IMR-90 (cell line): ENCODE measurements around the gene SPAG9. TPM values are rescaled to one million over a fixed set of nuclear protein-coding genes. Genes with fewer than 3 reads are reported as not detected.

Experiments
- ATAC-seq: fragments of 200-7000 bp; cut with Tn5 transposase; 2 replicates; pipeline ENCODE4 v1.9.1; 2020; ENCODE audit warnings: low read depth, mild to moderate bottlenecking, moderate library complexity
- BruUV-seq: library from RNA; stranded (reverse); fragments of 400-500 nt; replicated peaks from 2 replicates; lab custom pipeline; 2021; lab: Mats Ljungman, UMichigan
- CTCF ChIA-PET: fragments of 300-600 bp; formaldehyde crosslinking; extraction: SDS; loops from one replicate; lab custom pipeline; 2021; ENCODE audit warnings: antibody characterized with exemption; lab: Yijun Ruan, JAX
- POLR2A ChIA-PET: fragments of 300-600 bp; sonication (Branson Sonifier 250); formaldehyde crosslinking; loops from one replicate; lab custom pipeline; 2022; ENCODE audit warnings: antibody characterized with exemption; ENCODE audit not compliant: unreplicated experiment; lab: Charles Lee
- DNase-seq: peaks from one replicate; pipeline ENCODE4 v3.0.0; 2013
- H2AFZ ChIP-seq: replicated peaks from 2 replicates; pipeline ENCODE3; 2013; ENCODE audit warnings: low read length, mild to moderate bottlenecking; ENCODE audit not compliant: poor library complexity
- H2AK5ac ChIP-seq: 2 replicates; pipeline ENCODE4 v1.6.1; 2013; ENCODE audit warnings: low read depth, low read length, inconsistent platforms
- H2AK9ac ChIP-seq: replicated peaks from 2 replicates; pipeline ENCODE3; 2013; ENCODE audit warnings: mild to moderate bottlenecking, low read depth, low read length, moderate library complexity; ENCODE audit not compliant: poor library complexity
- H2BK120ac ChIP-seq: 2 replicates; pipeline ENCODE4 v1.6.1; 2013; ENCODE audit warnings: low read depth, low read length, inconsistent platforms
- H2BK15ac ChIP-seq: 3 replicates; pipeline ENCODE4 v1.6.1; 2013; ENCODE audit warnings: low read depth, low read length, inconsistent platforms
- H2BK20ac ChIP-seq: 2 replicates; pipeline ENCODE4 v1.6.1; 2013; ENCODE audit warnings: low read depth, mild to moderate bottlenecking, inconsistent platforms, low read length, moderate library complexity
- H2BK5ac ChIP-seq: 2 replicates; pipeline ENCODE4 v1.6.1; 2013; ENCODE audit warnings: mild to moderate bottlenecking, low read depth, low read length, inconsistent platforms; ENCODE audit not compliant: poor library complexity, severe bottlenecking
- H3K14ac ChIP-seq: replicated peaks from 2 replicates; pipeline ENCODE4 v1.6.1; 2013; ENCODE audit warnings: low read depth, low read length, inconsistent platforms
- H3K18ac ChIP-seq: 2 replicates; pipeline ENCODE4 v1.6.1; 2013; ENCODE audit warnings: low read depth, low read length, control low read depth
- H3K23ac ChIP-seq: 2 replicates; pipeline ENCODE4 v1.6.1; 2013; ENCODE audit warnings: low read depth, low read length, inconsistent platforms
- H3K27ac ChIP-seq: 2 replicates; pipeline ENCODE4 v1.5.1; 2013; ENCODE audit warnings: mild to moderate bottlenecking, control low read depth, low read length; ENCODE audit not compliant: insufficient read depth
- H3K27me3 ChIP-seq: 2 replicates; pipeline ENCODE4 v1.6.1; 2013; ENCODE audit warnings: low read length; ENCODE audit not compliant: control insufficient read depth, insufficient read depth
- H3K36me3 ChIP-seq: 2 replicates; pipeline ENCODE4 v1.6.1; 2013; ENCODE audit warnings: low read length, mixed read lengths; ENCODE audit not compliant: control insufficient read depth, insufficient read depth
- H3K4ac ChIP-seq: 2 replicates; pipeline ENCODE4 v1.6.1; 2013; ENCODE audit warnings: low read depth, low read length, inconsistent platforms
- H3K4me1 ChIP-seq: 2 replicates; pipeline ENCODE4 v1.6.1; 2013; ENCODE audit warnings: low read length, mixed read lengths; ENCODE audit not compliant: control insufficient read depth, insufficient read depth
- H3K4me2 ChIP-seq: 2 replicates; pipeline ENCODE4 v1.6.1; 2013; ENCODE audit warnings: low read depth, mild to moderate bottlenecking, control low read depth, low read length, moderate library complexity
- H3K4me3 ChIP-seq: 2 replicates; pipeline ENCODE4 v1.5.1; 2013; ENCODE audit warnings: low read depth, mild to moderate bottlenecking, control low read depth, low read length, moderate library complexity; ENCODE audit not compliant: insufficient read depth
- H3K56ac ChIP-seq: 2 replicates; pipeline ENCODE4 v1.6.1; 2013; ENCODE audit warnings: low read length, inconsistent platforms; ENCODE audit not compliant: insufficient read depth; ENCODE audit errors: extremely low read depth
- H3K79me1 ChIP-seq, 2 experiments: 2 replicates each; pipeline ENCODE4 v1.6.1; 2013; ENCODE audit warnings: low read length in 2 of 2, inconsistent platforms in 1 of 2, low read depth in 1 of 2
- H3K9ac ChIP-seq: 2 replicates; pipeline ENCODE4 v1.6.1; 2013; ENCODE audit warnings: low read depth, low read length, control low read depth
- H3K9me1 ChIP-seq: 2 replicates; pipeline ENCODE4 v1.6.1; 2013; ENCODE audit warnings: low read length, inconsistent platforms; ENCODE audit not compliant: insufficient read depth
- H3K9me3 ChIP-seq: 2 replicates; pipeline ENCODE4 v1.6.1; 2013; ENCODE audit warnings: low read length; ENCODE audit not compliant: control insufficient read depth, insufficient read depth
- H4K20me1 ChIP-seq: 2 replicates; pipeline ENCODE4 v1.6.1; 2013; ENCODE audit warnings: low read length, inconsistent platforms; ENCODE audit not compliant: insufficient read depth
- H4K5ac ChIP-seq: 2 replicates; pipeline ENCODE4 v1.6.1; 2013; ENCODE audit warnings: mild to moderate bottlenecking, low read depth, low read length, control low read depth
- H4K8ac ChIP-seq, 2 experiments: 2 replicates each; pipeline ENCODE4 v1.6.1; 2013; ENCODE audit warnings: low read depth in 2 of 2, low read length in 2 of 2, control low read depth in 1 of 2, inconsistent platforms in 1 of 2
- H4K91ac ChIP-seq: 2 replicates; pipeline ENCODE4 v1.6.1; 2013; ENCODE audit warnings: low read depth, low read length, inconsistent platforms; ENCODE audit not compliant: insufficient read depth
- CEBPB ChIP-seq: IDR thresholded peaks from 2 replicates; pipeline ENCODE4 v1.6.1; 2012; ENCODE audit warnings: low read depth, low read length, improper control_type of control experiment
- FOS ChIP-seq: fragments of 150-350 bp; IDR thresholded peaks from 2 replicates; pipeline ENCODE4 v1.6.1; 2016; ENCODE audit warnings: low read depth, low read length
- MAFK ChIP-seq: IDR thresholded peaks from 2 replicates; pipeline ENCODE4 v1.6.1; 2012; ENCODE audit warnings: low read depth, low read length, improper control_type of control experiment
- MXI1 ChIP-seq: IDR thresholded peaks from 2 replicates; pipeline ENCODE4 v1.6.1; 2012; ENCODE audit warnings: low read depth, mild to moderate bottlenecking, low read length, moderate library complexity, borderline replicate concordance
- NFE2L2 ChIP-seq: fragments of 150-350 bp; IDR thresholded peaks from 2 replicates; pipeline ENCODE4 v1.6.1; 2016; ENCODE audit warnings: low read depth, mild to moderate bottlenecking, low read length
- POLR2A ChIP-seq: IDR thresholded peaks from 2 replicates; pipeline ENCODE4 v1.6.1; 2012; ENCODE audit warnings: mild to moderate bottlenecking, low read depth, low read length
- SMC3 ChIP-seq: fragments of 150-350 bp; IDR thresholded peaks from 2 replicates; pipeline ENCODE4 v1.6.1; 2016; ENCODE audit warnings: low read depth, mild to moderate bottlenecking, antibody characterized with exemption, low read length, moderate library complexity
- WGBS, 2 experiments: methylation state at CpG; one replicate each; pipeline versions ENCODE4 v1.1.5 to v1.1.7; 2013; ENCODE audit warnings: missing lambda C conversion rate in 2 of 2; ENCODE audit not compliant: insufficient read length in 1 of 2; ENCODE audit errors: extremely low coverage in 2 of 2; 5-methylcytosine and 5-hydroxymethylcytosine counted together
- dilution Hi-C: fragments of 300-500 bp; cut with HindIII; formaldehyde crosslinking; loops from one replicate; pipeline ENCODE4 v1.14.3; 2018; ENCODE audit warnings: low sequenced_read_pairs; ENCODE audit not compliant: unreplicated experiment
- in situ Hi-C: fragments of 300-500 bp; cut with MboI; formaldehyde crosslinking; loops from 3 replicates; pipeline ENCODE4 v1.14.3; 2019; ENCODE audit warnings: low sequenced_read_pairs, inconsistent platforms, mixed read lengths
- intact Hi-C: fragments of 100-400 bp; cut with micrococcal nuclease; formaldehyde crosslinking; loops from 2 replicates; pipeline ENCODE4 v1.10.0; 2022
- polyA plus RNA-seq, 3 experiments: library from polyadenylated mRNA; depleted of rRNA; stranded (reverse); fragments of >200 nt; gene quantifications; 2 replicates each; pipeline ENCODE4 v1.2.3, GENCODE V29; 2012; ENCODE audit warnings: low replicate concordance in 1 of 3
- total RNA-seq: library from RNA; depleted of rRNA; stranded (reverse); fragments of >200 nt; gene quantifications from 2 replicates; pipeline ENCODE4 v1.2.3, GENCODE V29; 2012
- TF ChIP-seq, protein P1 (sequence below): conservative IDR thresholded peaks from 2 replicates; pipeline ENCODE4 v1.5.1; 2012; ENCODE audit warnings: mild to moderate bottlenecking, low read depth, low read length, improper control_type of control experiment
- TF ChIP-seq, protein P2 (sequence below): fragments of 150-350 bp; IDR thresholded peaks from 2 replicates; pipeline ENCODE4 v1.6.1; 2017; ENCODE audit warnings: mild to moderate bottlenecking, antibody characterized with exemption, low read length, low read depth

SPAG9 gene
- total and polyA plus RNA-seq, 2 of the 4 experiments (the other 2 are of a cell fraction), result 26.7 to 75.5 TPM

DNA sequence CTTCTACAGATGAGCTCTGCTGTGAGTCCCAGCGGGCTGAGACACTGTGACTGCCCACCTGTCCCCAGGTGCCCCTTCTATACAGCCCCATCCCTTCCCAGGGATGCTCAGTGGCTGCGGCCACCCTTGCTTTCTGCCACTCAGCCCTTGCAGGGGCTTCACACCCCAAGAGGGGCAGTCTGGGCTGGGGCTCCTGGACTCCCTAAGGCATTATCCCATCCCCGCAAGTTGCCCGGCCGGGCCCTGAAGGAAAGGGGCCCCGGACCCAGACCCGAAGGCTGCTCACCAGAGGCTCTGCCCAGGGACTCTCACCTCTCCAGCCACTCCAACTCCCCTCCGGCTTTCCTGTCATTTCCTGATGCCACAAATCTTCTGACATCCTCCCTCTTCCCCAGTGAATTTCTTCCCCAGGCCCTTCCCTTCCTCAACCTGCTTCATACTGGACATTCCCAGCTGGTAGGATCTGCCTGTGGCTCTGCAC, 166.0 kb downstream of the SPAG9 start:
- H3K27ac ChIP-seq, result peak overlapping the region; percentile 73; the same call in 1 of the 2 replicates
- H3K9ac ChIP-seq, result peak overlapping the region; percentile 22; the same call in 1 of the 2 replicates
- intact Hi-C loops, result loop anchor here (10.0 kb wide), 1 partner anchor 410 kb away; the partner anchor contains the start of gene SPATA20
- no peak for DNase-seq
- peak overlapping the region; percentile 82 to 99; a peak in 3 of 4 replicates for H4K8ac ChIP-seq
- H3K79me1 ChIP-seq, result peaks cover 0 to 23% of the 10 kb centered on the region in 2 experiments; a peak in 2 of 4 replicates
- peak overlapping the region; percentile 97 for H2AK9ac ChIP-seq
- no peak overlapping the region for H3K4me2 ChIP-seq
- H3K4me3 ChIP-seq, result no peak overlapping the region
- peak overlapping the region; percentile 86 for H2AFZ ChIP-seq
- H2BK5ac ChIP-seq, result peak overlapping the region; percentile 97
- peak overlapping the region; percentile 98 for H2BK20ac ChIP-seq
- peak overlapping the region; percentile 94 for H3K14ac ChIP-seq
- H3K18ac ChIP-seq, result peak overlapping the region; percentile 76
- H4K91ac ChIP-seq, result peak overlapping the region; percentile 99
- peak overlapping the region; percentile 97; the same call in 1 of the 2 replicates for H2AK5ac ChIP-seq
- no TSS peak for BruUV-seq
- H3K4ac ChIP-seq, result peak overlapping the region; percentile 98
- in situ Hi-C loops, result loop anchor here (5.0 to 10.0 kb wide), 3 partner anchors 92 to 410 kb away; partner anchors contain the start of gene SPATA20
- H3K36me3 ChIP-seq, result peaks cover 4% of the 10 kb centered on the region; the same call in 1 of the 2 replicates
- peaks cover 31% of the 10 kb centered on the region for H3K9me1 ChIP-seq
- WGBS, 2 experiments, result 100% methylated on average over 2 of the region's 8 CpGs; no CpG with 5 or more reads in 1 of the 2 experiments
- ChIA-PET POLR2A (no interaction called here), CTCF (interaction anchor here (1.1 to 2.6 kb wide), 2 partner anchors 96 to 102 kb away, joined by 3 to 21 read pairs; no protein-coding TSS in a partner anchor)
- peaks cover 32% of the 10 kb centered on the region for H3K4me1 ChIP-seq
- dilution Hi-C loops, result no loop called here
- TF ChIP-seq MAFK, result no peak
- TF ChIP-seq, protein P1, sequence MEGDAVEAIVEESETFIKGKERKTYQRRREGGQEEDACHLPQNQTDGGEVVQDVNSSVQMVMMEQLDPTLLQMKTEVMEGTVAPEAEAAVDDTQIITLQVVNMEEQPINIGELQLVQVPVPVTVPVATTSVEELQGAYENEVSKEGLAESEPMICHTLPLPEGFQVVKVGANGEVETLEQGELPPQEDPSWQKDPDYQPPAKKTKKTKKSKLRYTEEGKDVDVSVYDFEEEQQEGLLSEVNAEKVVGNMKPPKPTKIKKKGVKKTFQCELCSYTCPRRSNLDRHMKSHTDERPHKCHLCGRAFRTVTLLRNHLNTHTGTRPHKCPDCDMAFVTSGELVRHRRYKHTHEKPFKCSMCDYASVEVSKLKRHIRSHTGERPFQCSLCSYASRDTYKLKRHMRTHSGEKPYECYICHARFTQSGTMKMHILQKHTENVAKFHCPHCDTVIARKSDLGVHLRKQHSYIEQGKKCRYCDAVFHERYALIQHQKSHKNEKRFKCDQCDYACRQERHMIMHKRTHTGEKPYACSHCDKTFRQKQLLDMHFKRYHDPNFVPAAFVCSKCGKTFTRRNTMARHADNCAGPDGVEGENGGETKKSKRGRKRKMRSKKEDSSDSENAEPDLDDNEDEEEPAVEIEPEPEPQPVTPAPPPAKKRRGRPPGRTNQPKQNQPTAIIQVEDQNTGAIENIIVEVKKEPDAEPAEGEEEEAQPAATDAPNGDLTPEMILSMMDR, result no peak
- no peak for TF ChIP-seq NFE2L2
- TF ChIP-seq MXI1, result no peak
- TF ChIP-seq FOS, result no peak
- no peak for TF ChIP-seq CEBPB
- TF ChIP-seq, protein P2, sequence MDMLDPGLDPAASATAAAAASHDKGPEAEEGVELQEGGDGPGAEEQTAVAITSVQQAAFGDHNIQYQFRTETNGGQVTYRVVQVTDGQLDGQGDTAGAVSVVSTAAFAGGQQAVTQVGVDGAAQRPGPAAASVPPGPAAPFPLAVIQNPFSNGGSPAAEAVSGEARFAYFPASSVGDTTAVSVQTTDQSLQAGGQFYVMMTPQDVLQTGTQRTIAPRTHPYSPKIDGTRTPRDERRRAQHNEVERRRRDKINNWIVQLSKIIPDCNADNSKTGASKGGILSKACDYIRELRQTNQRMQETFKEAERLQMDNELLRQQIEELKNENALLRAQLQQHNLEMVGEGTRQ, result no peak
- TF ChIP-seq POLR2A, result no peak
- no peak for TF ChIP-seq SMC3
- no peaks in the 10 kb centered on the region for H4K20me1 ChIP-seq
- peak overlapping the region; percentile 99; the same call in 1 of the 3 replicates for H2BK15ac ChIP-seq
- peak overlapping the region; percentile 98; the same call in 1 of the 2 replicates for H3K23ac ChIP-seq
- no peaks in the 10 kb centered on the region for H3K9me3 ChIP-seq
- H3K27me3 ChIP-seq, result no peaks in the 10 kb centered on the region
- H2BK120ac ChIP-seq, result peak overlapping the region; percentile 98
- H4K5ac ChIP-seq, result peak overlapping the region; percentile 95
- ATAC-seq, result no peak
- H3K56ac ChIP-seq, result peak overlapping the region; percentile 20; the same call in 1 of the 2 replicates
